HG02852 (cell line): ENCODE measurements around the gene SPATS2.
"Not testable (repeated sequence)": the region's sequence is repeated elsewhere in the genome, so short reads cannot be mapped to it uniquely, and the experiment has no call there.

Experiments
- ATAC-seq: cut with Tn5 transposase; IDR thresholded peaks from one replicate; pipeline ENCODE4 v1.9.1; 2021; ENCODE audit warnings: mild to moderate bottlenecking, moderate library complexity; ENCODE audit not compliant: unreplicated experiment

Gene SPATS2

DNA sequence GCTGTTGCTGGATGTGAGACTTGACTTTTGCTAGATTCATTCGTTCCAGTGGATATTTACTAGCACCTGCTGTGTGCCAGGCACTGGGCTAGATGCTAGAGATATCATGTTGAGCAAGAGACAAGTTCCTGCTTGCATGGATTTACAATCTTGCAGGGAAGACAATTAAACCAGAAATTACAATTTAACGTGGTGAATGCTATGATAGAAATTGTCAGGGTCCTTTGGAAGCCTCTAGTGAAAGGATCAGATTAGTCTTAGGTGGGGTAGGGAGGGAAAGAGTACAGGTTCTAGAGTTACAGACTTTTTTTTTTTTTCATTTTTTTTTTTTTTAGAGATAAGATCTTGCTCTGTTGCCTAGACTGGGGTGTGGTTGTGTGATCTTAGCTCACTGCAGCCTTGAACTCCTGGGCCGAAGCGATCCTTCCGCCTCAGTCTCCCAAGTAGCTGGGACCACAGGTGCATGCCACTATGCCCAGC lies 36.7 kb downstream of the SPATS2 start:
- ATAC-seq: no peak

DNA sequence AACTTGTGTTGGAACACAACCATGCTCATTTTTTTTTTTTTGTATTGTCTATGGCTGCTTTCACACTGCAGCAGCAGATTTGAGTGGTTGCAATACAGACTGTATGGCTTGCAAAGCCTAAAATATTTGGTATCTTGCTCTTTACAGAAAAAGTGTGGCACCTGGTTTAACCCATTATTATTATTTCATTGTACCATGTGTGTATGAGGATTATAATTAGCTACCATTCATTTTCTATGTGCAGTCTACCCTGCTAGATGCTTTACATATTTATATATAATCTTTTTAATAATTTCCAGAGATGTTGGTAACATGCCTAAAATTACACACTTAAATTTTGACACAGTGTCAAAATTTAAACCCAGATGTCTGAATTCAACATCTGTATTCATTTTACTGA lies 37.7 kb downstream of the SPATS2 start:
- no peak for ATAC-seq

DNA sequence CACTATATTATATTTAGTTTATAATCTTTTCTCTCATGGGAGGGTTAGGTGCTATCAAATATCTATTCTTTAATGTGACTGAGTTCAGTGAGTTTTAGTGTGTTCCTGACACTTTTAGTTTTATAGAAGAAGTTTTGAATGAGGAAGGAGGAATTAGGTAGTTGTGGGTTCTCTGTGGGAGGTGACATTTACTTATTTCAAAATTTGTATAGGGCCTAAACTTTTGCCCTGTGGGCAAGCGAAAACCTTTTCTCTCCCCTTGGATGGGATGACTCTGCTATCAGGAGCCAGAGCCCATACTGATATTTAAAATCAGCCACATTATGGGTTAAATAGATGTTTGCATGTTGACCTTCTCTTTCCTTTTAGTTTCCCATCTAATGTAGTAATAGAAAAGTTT lies 43.6 kb downstream of the SPATS2 start:
- ATAC-seq: no peak

DNA sequence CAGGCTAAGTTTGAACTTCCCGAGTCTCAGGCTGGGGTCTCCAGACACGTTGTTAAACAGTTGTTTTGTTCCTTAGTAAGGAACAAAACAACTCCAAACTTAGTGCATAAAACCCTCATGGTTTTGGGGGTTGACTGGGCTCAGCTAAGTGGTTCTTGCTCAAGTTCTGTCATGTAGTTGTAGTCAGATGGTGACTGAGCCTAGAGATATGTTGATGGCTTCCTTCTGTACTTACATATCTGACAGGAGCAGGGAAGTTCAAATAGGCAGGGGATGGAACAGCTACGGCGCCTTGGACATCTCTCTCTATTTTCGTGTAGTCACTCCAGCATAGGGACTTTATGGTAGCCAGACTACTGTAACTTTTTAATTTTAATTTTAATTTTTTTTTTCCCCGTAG lies 45.7 kb downstream of the SPATS2 start:
- ATAC-seq: no peak

DNA sequence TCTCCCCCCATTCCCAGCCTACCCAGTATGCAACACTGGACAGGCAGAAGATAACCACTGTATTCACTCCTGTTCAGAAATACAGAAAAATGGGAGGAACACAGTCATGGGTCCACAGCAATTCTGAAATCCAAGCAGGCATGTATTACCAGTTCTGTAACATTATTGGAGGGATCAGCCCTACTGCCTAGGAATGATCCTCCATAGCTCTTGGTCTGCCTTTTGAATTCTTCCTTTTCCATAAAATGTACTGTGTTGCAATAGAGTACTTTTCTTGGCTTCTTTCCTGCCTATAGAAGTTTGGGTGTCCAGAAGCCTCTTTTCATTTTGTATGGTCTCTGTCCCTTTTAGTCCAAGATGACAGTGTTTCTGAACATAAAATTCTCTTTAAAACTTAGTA lies 46.5 kb downstream of the SPATS2 start:
- no peak for ATAC-seq

DNA sequence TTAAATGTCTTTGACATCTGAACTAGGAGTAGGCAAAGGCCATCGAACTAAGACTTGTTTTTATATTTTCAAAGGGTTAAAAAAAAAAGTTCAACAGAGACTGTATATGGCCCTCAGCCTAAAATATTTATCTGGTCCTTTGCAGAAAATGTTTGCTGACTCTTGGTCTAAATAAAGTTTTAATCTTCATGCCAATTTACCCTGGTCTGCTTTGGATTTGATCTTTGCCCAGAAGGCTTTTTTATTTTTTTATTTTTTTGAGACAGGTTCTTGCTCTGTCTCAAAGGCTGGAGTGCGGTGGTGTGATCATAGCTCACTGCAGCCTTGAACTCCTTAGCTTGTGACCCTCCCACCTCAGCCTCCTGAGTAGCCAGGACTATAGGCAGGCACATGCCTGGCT lies 47.1 kb downstream of the SPATS2 start:
- no peak for ATAC-seq

DNA sequence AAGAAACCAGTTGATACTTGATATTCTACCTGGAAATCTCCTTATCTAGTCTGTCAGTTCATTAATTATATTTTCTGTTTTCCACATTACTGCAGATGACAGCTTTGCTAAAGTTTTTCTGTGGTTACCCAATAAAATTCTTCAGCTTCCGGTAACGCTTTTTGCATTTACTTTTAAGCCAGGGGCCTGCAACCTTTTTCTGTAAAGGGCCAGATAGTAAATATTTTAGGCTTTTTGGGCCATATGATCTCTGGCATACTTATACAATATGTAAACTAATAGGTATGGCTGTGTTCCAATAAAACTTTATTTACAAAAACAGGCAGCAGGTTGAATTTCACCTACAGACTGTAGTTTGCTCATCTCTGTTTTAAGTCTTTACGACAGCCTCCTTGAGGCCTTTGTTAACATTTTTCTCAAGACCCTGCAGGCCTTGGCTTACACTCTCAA lies 48.3 kb downstream of the SPATS2 start:
- ATAC-seq: no peak

DNA sequence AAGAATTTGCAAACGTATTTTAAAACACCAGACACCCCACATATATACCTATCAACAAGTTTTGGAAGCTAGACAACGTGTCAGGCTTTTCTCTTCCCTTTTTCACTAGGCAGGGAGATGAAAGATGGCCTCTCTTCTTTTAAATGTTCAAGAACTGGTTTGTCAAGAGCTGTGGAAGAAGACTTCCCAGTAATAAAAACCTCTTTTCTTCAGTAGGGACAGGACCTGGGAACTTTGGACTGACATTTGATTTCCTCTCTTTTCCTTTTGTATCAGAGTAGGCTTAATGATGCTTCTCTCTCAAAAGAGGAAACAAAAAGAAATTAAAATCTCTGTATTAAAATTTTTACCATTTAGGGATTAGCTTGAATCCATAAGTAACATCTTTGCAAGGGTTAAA lies 49.6 kb downstream of the SPATS2 start:
- ATAC-seq: no peak

DNA sequence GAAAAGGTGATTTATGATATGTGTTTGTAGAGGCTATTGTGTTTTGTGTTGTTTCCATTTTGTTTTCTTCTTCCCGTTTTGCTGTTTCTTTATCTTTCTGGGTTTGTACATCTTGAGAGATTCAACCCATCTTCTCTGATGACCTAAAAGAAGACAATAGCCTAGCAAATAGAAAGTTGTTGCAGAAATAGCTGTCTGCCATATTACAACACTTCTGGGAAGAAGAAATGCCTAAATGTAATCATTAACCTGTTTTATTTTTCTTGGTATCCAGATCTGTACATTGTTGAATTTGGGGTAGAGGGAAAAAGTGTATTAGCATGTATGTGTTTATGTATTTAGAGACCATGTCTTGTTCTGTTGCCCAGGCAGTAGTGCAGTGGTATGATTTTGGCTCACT lies 50.3 kb downstream of the SPATS2 start:
- ATAC-seq: no peak

DNA sequence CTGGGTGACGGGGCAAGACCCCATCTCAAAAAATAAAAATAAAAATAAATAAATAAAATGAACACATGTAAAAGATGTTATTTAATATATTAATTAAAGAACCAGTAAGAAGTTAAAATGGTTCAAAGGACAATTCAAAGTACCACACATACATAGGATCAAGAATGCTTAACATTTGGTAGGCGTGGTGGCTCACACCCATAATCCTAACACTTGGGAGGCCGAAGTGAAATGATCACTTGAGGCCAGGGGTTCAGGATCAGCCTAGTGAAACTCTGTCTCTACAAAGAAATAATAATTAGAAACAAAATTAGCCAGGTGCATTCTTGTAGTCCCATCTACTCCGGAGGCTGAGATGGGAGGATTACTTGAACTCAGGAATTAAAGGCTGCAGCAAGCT lies 53.3 kb downstream of the SPATS2 start:
- no peak for ATAC-seq

DNA sequence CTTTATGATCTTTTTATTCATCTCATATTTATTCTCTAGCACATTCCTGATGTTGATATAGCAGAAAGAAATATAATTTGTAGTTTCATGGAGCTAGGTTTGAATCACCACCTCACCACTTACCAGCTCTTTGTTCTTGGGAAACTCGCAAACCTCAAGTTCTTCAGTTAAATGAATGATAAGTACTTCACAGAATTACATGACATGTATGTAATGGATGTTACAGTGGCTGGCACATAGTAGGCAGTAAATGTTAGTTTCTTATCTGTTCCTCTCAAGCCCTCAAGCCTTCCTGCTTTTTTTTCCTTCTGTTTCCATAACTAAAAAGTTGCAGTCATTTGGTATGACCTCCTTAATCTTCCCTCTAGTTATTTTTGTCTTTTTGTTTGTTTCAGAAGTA lies 54.9 kb downstream of the SPATS2 start:
- no peak for ATAC-seq

DNA sequence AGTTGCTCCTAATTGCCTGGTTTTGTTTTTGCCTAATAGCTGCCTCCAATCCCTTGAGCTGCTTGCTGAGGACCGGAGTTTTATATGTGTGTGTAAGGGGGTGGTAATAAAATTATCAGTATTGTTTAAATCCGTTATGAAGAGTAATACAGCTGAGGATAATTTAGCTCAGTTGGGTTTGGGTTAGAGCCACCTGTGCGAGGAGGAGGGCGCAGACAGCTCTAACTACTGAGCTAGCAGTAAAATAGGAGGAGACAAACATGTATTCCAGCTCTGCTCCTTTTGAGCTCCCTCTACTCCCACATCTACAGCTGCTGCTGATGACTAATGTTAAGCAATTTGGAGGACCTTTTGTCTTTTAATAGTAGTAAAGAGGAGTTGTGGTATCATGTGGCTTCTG lies 61.5 kb downstream of the SPATS2 start:
- no peak for ATAC-seq

DNA sequence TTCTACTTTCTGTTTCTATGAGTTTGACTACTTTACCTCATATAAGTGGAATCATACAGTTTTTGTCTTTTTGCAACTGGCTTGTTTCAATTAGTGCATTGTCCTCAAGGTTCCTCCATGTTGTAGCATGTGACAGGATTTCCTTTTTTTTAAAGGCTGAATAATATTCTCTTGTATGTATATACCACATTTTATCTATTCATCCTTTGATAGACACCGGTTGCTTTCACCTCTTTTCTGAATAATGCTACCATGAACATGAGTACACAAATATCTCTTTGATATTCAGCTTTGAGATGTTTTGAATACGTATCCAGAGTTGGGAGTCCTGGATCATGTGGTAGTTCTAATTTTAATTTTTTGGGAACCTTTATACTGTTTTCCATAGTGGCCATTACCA lies 65.4 kb downstream of the SPATS2 start:
- ATAC-seq: no peak

DNA sequence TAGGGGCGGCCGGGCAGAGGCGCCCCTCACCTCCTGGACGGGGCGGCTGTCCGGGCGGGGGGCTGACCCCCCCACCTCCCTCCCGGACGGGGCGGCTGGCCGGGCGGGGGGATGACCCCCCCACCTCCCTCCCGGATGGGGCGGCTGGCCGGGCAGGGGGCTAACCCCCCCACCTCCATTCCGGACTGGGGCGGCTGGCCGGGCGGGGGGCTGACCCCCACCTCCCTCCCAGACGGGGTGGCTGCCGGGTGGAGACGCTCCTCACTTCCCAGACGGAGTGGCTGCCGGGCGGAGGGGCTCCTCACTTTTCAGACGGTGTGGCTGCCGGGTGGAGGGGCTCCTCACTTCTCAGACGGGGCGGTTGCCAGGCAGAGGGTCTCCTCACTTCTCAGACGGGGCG lies 69.5 kb downstream of the SPATS2 start:
- ATAC-seq: not testable (repeated sequence)

DNA sequence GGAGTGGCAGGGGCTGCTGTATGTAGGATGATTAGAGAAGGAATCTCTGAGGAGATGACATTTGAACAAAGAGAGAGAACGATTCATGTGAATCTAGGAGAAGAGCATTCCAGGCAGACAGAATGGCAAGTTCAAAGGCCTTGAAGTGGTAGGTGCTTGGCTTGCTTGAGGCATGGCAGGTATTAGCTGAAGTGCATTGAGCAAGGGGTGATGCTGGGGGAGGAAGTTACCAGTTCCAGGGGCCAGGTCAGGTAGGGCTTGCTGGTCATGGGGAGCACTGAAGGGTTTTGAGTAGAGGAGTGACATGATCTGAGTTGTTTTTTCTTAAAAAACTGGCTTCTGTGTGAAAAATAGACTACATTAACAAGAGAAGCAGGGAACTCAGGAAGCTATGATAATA lies 71.8 kb downstream of the SPATS2 start:
- ATAC-seq: no peak

DNA sequence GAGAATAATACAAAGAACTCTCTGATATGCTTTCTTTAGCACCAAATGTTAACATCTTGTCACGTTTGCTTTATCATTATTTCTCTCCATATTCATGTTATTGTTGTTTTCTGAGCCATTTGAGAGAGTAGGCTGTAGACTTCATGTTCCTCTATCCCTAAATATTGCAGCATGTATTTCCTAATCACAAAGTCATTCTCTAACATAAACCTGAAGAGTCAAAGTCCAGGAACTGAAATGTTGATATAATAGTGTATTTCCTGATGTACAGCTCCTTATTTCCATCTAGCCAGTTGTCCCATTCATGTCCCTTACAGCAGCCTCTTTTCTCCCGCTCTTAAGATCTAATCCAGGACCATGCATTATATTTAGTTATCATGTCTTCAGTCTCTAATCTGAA lies 72.8 kb downstream of the SPATS2 start:
- no peak for ATAC-seq

DNA sequence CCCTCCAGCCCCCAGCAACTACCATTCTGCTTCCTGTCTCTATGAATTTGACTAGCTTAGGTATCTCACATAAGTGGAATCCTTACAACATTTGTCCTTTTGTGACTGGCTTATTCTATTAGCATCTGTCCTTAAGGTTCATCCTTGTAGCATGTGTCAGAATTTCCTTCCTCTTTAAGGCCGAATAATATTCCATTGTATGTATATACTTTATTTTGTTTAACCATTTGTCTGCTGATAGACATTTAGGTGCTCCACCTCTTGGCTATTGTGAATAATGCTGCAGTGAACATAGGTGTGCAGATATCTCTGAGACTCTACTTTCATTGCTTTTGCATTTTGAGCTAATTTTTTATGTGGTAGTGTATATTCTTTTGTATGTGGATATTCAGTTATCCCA lies 75.7 kb downstream of the SPATS2 start:
- no peak for ATAC-seq

DNA sequence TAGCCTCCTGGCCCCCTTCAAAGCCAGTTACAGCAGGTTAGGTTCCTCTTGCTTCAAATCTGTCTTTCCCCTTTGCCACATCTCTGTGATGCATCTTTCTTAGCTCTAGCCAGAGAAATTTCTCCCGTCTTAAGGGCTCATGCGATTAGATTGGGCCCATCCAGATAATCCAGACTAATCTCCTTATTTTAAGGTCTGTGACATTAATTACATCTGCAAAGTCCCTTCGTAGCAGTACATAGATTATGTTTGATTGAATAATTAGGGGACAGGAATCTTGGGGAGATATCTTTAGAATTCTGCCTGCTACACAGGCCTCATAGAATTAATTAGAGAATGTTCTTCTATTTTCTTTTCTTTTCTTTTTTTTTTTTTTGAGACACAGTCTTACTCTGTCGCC lies 79.3 kb downstream of the SPATS2 start:
- ATAC-seq: no peak

DNA sequence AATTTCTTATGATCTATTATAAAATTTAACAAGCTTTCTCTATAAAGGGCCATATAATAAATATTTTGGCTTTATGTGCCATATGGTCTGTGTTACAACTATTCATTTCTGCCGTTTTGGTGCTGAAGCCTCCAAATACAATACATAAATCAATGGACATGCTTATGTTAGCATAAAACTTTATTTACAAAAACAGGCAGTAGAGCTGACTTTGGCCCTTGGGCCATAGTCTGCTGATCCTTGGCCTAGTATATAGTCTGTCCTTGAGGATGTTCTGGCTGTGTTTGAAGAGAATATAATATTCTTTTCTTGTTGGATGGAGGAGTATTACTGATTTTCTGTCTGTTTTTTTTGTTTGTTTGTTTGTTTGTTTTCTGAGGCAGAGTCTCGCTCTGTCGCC lies 81.6 kb downstream of the SPATS2 start:
- no peak for ATAC-seq

DNA sequence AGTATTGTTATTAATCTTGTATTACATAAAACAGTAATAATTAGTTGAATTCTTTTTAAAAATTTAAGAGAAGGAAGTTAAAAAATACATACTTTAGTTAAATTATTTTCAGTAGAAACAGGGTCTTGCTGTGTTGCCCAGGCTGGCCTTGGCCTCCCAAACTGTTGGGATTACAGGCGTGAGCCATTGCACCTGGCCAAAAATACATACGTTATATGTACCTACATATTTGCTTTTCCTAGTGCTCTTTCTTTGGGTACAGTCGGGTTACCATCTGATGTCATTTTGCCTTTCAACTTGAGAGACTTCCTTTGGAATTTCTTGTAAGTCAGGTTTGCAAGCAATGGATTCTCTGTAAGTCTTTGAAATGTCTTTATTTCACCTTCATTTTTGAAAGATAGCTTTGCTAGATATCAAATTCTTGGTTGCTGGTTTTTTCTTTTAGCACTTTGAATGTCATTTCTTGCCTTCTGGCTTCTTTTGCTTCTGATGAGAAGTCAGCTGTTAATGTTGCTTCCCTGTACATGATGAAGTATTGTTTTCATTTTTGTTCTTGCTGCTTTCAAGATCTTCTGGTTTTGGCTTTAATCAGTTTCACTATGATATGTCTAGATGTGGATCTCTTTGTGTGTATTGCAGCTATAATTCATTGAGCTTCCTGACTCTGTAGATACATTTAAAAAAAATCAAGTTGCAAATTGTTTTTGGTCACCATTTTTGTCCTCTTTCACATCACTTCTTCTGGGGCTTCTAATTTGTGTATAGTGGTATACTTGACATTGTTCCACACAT lies 84.4 kb downstream of the SPATS2 start:
- peak; percentile 69 for ATAC-seq

DNA sequence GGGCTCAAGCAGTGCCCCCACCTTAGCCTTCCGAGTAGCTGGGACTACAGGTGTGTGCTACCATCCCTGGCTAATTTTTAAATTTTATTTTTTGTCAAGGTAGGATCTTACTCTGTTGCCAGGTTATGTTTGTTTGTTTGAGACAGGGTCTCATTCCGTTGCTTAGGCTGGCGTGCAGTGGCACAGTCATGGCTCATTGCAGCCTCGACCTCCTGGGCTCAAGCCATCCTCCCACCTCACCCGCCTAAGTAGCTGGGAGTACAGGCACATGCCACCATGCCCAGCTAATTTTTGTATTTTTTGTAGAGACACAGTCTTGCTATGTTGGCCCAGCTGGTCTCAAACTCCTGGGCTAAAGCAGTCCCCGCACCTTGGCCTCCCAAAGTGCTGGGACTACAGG lies 88.2 kb downstream of the SPATS2 start:
- ATAC-seq: no peak

DNA sequence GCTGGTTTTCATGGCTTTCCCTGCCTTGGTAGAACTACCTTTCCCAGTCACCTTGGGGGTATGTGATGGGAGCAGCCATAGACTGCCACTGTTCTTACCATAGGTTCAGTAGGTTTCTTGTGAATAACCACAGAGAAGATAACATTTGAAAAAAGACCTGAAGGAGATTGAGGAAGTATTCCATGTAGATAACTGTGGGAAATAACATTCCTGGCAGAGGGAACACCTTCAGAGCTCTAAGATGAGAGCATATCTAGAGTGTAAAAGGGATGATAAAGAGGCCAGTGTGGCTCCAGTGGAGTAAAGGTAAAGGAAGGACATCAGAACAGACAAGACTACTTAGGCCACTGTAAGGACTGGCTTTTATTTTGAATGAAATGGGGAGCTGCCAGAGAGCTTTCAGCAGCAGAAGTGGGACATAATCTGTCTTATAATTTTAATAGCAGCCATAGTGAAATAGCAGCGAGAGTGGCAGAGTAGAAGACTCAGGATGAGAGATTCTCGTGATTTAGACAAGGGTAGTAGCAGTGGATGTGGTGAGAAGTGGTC lies 88.9 kb downstream of the SPATS2 start:
- no peak for ATAC-seq

DNA sequence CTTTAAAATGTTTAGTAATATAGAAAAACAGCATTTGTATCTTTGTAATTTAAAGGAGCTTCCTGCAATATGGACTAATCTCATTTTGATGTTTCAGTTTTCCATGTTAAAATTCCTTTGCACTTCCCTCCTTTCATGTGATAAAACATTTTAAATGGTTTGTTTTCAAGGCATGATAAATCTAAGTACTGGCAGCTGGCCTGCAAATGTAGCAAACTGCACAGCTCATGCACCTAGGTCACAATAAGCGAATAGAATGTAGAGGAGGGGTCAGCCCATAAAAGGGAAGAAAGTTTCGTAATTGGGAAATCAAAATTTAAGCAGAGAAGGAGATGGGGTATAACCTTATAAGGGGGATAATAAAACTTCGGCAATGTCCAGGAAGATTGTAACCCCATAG lies 91.6 kb downstream of the SPATS2 start:
- no peak for ATAC-seq
